ENCODE measurements around the gene C16orf87.

C16orf87 gene

DNA sequence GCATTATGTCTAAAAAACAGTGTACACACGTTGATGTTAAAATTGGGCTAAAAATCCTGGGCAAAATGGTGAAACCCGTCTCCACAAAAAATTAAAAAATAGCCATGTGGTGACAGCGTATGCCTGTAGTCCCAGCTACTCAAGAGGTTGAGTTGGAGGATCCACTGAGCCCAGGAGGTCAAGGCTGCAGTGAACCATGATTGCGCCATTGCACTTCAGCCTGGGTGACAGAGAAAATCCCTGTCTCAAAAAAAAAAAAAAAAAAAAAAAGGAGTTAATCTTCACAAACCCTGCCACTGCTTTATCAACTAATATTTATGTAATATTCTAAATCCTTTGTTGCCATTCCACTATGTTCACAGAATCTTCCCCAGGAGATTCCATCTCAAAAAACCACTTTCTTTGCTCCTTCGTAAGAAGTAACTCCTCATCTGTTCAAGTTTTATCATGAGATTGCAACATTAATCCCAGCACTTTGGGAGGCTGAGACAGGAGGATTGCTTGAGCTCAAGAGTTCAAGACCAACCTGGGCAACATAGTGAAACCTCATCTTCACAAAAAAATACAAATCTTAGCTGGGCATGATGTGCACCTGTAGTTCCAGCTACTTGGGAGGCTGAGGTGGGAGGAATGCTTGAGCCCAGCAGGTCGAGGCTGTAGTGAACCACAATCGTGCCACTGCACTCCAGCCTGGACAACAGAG, 1.9 kb upstream of the C16orf87 start:
- TF ChIP-seq, protein P1, sequence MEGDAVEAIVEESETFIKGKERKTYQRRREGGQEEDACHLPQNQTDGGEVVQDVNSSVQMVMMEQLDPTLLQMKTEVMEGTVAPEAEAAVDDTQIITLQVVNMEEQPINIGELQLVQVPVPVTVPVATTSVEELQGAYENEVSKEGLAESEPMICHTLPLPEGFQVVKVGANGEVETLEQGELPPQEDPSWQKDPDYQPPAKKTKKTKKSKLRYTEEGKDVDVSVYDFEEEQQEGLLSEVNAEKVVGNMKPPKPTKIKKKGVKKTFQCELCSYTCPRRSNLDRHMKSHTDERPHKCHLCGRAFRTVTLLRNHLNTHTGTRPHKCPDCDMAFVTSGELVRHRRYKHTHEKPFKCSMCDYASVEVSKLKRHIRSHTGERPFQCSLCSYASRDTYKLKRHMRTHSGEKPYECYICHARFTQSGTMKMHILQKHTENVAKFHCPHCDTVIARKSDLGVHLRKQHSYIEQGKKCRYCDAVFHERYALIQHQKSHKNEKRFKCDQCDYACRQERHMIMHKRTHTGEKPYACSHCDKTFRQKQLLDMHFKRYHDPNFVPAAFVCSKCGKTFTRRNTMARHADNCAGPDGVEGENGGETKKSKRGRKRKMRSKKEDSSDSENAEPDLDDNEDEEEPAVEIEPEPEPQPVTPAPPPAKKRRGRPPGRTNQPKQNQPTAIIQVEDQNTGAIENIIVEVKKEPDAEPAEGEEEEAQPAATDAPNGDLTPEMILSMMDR (IDR thresholded peaks at IDR 0.05; ENCODE audit: control extremely low read depth, extremely low read depth, low read depth, missing control alignments), result no peak
- CTCF ChIA-PET, result interaction anchor here (1.2 to 1.9 kb wide), 4 partner anchors 21 to 159 kb away, joined by 3 to 5 read pairs (median 4); no protein-coding TSS in a partner anchor
- POLR2A ChIA-PET, result no interaction called here
- DNase-seq (ENCODE audit: extremely low spot score), result no peak

DNA sequence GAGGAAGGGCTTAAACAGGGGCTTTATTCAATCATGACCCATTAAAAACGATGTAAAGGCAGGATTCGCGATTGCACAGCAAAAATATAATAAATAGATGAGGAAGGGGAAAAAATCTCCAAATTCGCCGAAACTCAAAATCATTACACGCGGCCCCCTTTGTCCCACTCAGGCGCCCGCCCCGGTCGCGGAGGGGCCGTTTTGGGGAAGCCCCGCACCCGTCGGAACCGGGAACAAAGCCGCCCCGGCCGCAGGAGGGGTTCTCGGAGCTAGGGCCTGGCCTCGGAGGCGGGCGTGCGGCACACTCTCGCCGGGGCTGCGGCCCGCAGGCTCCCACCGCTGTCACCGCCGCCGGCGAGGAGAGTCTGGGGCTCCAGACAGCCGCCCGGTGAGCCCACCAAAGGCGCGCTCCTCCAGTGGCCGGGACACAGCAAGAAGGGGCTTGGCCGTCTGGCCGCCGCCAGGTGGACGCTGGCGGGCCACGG, 521 bp downstream of the C16orf87 start:
- ChIA-PET POLR2A (no interaction called here), CTCF (interaction anchor here (0.7 to 1.6 kb wide), 6 partner anchors 21 to 312 kb away, joined by 3 to 5 read pairs (median 3); no protein-coding TSS in a partner anchor)
- DNase-seq (ENCODE audit: extremely low spot score), result no peak
- TF ChIP-seq, protein P1 (IDR thresholded peaks at IDR 0.05; ENCODE audit: control extremely low read depth, extremely low read depth, low read depth, missing control alignments), result no peak

DNA sequence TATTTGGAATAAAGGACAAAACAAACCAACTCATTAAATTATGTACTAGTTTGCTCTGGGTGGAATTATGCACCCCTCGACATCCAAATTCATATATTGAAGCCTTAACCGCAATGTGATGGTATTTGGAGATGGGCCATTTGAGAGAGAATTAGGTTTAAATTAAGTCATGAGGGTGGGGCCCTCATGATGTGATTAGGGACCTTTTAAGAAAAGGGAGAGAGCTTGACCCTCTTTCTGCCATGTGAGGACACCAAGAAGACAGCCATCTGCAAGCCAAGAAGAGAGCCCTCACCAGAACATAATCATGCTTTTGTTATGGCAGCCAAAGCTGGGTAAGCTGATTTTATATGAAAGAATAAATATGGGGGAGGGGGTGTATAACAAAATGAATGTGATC, 2.0 kb downstream of the C16orf87 start:
- ChIA-PET POLR2A (interaction anchor here (0.6 kb wide), 1 partner anchor 66 kb away, joined by 3 read pairs; no protein-coding TSS in a partner anchor), CTCF (interaction anchor here (0.9 to 1.4 kb wide), 7 partner anchors 9 to 209 kb away, joined by 3 to 5 read pairs (median 4); no protein-coding TSS in a partner anchor)
- no peak for DNase-seq (ENCODE audit: extremely low spot score)
- TF ChIP-seq, protein P1 (IDR thresholded peaks at IDR 0.05; ENCODE audit: control extremely low read depth, extremely low read depth, low read depth, missing control alignments), result no peak

DNA sequence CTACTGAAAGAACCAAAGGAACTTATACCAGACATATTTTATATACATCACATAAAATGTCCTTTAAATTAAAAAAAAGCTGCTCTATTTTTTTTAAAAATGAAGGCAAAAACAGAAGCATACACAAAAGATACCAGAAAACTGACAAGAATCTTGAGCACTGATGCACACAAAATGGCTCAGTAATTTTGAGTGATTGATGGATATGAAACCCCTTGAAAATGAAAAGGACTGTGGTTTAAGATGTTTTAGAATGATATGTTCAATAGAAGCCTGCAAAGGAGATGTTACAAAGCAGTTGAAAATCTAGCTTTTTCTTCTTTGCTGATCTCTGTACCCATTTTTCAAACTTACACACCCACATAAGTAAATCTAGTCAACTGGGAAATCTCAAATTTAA, 2.7 kb downstream of the C16orf87 start:
- no peak for DNase-seq (ENCODE audit: extremely low spot score)
- ChIA-PET POLR2A (interaction anchor here (0.5 to 0.6 kb wide), 2 partner anchors 86 to 169 kb away, joined by 3 to 4 read pairs; no protein-coding TSS in a partner anchor), CTCF (interaction anchor here (0.9 to 2.1 kb wide), 7 partner anchors 8 to 210 kb away, joined by 3 to 6 read pairs (median 4); no protein-coding TSS in a partner anchor)
- TF ChIP-seq, protein P1 (IDR thresholded peaks at IDR 0.05; ENCODE audit: control extremely low read depth, extremely low read depth, low read depth, missing control alignments), result no peak

DNA sequence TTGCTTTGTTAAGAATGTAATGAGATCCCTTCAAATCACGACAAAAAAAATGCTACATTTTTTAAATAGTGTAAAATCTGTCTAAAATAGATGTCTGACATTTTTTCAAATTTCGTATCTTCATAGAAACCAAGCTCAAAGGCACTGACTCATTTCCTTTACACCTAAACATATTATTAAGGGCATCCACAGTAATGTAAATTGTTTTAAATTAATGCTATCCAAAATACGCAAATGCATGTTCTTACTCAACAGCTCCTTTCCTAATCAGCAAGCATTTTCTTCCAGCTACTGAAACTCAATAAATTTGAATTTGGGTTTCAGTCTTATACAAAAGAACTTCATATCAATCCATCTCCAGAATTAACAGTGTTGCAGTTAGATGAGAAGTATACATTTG, 4.3 kb downstream of the C16orf87 start:
- ChIA-PET CTCF (interaction anchor here (0.7 to 2.1 kb wide), 3 partner anchors 12 to 74 kb away, joined by 3 to 6 read pairs (median 3); no protein-coding TSS in a partner anchor), POLR2A (no interaction called here)
- TF ChIP-seq, protein P1 (IDR thresholded peaks at IDR 0.05; ENCODE audit: control extremely low read depth, extremely low read depth, low read depth, missing control alignments), result no peak
- no peak for DNase-seq (ENCODE audit: extremely low spot score)

DNA sequence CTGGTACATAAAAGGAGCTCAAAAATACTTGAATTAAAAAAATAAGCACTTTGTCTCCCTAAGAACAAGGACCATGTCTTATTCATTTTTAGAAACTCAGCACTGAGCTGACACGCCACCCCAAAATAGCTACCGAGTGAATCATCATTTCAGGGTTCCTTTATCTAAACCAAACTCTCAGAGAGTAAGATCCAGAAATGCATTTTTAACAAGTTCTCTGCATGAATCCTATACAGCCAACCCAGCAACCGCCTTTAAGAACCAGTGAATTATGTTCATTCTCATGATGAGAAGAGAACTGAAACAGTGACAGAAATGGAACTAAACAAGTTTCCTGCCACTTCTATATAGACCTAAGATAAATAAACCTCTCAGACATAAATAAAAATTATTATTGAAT, 8.7 kb downstream of the C16orf87 start:
- ChIA-PET POLR2A (interaction anchor here (0.9 to 1.5 kb wide), 2 partner anchors 9 kb away, joined by 3 read pairs; partner anchors contain the start of gene C16orf87), CTCF (interaction anchor here (0.8 to 1.7 kb wide), 5 partner anchors 9 to 148 kb away, joined by 3 to 7 read pairs (median 4); no protein-coding TSS in a partner anchor)
- TF ChIP-seq, protein P1 (IDR thresholded peaks at IDR 0.05; ENCODE audit: control extremely low read depth, extremely low read depth, low read depth, missing control alignments), result no peak
- peak; percentile 42 for DNase-seq (ENCODE audit: extremely low spot score)
